Prostate gland (tissue), 2 donors: ENCODE measurements around the gene THOC3.
"Not testable (repeated sequence)": the region's sequence is repeated elsewhere in the genome, so short reads cannot be mapped to it uniquely, and the experiment has no call there.

Source experiments
- CTCF ChIP-seq, 4 experiments: fragments of 200-600 bp in 2 of 4; fragments of 450-650 bp in 2 of 4; sonication (generic) in 2 of 4; IDR thresholded peaks; 1 replicate in 3 of 4; 2 replicates in 1 of 4; pipeline ENCODE4 v1.5.1; 2016 to 2019; ENCODE audit warnings: antibody characterized with exemption in 4 of 4, mild to moderate bottlenecking in 2 of 4, moderate library complexity in 2 of 4
- POLR2A ChIP-seq: fragments of 450-650 bp; IDR thresholded peaks from one replicate; pipeline ENCODE4 v1.6.1; 2016; ENCODE audit warnings: antibody characterized with exemption, mild to moderate bottlenecking
- POLR2AphosphoS5 ChIP-seq: sonication (generic); formaldehyde crosslinking; IDR thresholded peaks from one replicate; pipeline ENCODE4 v1.6.1; 2017; ENCODE audit warnings: antibody characterized with exemption

DNA sequence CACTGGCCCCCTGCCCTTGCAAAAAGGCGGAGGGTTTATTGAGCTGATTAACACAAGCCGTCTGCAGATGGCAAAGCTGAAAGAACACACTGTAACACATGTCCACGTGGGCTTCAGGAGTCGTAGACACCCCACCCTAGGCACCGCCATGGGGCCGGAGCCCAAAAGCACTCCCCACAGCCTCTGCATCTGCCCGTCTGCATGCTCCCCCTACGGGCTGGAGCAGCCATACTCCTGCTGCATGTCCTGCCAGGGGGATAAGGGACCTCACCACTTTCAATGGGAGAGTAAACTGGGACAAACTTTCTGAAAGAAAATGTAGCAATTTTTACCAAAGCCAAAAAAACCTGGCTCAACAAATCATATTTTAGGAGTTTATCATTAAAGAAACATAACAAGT is 42.1 kb upstream of the THOC3 start:
- TF ChIP-seq POLR2AphosphoS5; CTCF (IDR thresholded peaks at IDR 0.05); POLR2A: not testable (repeated sequence)
